ENCODE results near the gene CMKLR1.

The CMKLR1 gene

GRCh38 chr12:108282676-108283075 lies 56.4 kb downstream of the CMKLR1 start:
- H3K27ac ChIP-seq: no peak overlapping the region
- H4K20me1 ChIP-seq (ENCODE audit: insufficient read depth): no peaks in the 10 kb centered on the region
- no peaks in the 10 kb centered on the region for H3K4me1 ChIP-seq (ENCODE audit: low read depth, poor library complexity, severe bottlenecking)
- H3K27me3 ChIP-seq (ENCODE audit: insufficient read depth, low read depth): no peaks in the 10 kb centered on the region
- TF ChIP-seq CTCF (conservative IDR thresholded peaks at IDR 0.05; ENCODE audit: low read depth, low read length): no peak
- no peak overlapping the region for H2AFZ ChIP-seq (ENCODE audit: low read depth)
- H3K36me3 ChIP-seq (ENCODE audit: insufficient read depth): no peaks in the 10 kb centered on the region
- no peak overlapping the region for H3K9ac ChIP-seq
- H3K4me3 ChIP-seq (IDR thresholded peaks at IDR 0.05; ENCODE audit: insufficient read depth, low read depth, low read length): no peak overlapping the region
- H3K79me2 ChIP-seq (ENCODE audit: insufficient read depth, low read depth): no peaks in the 10 kb centered on the region
- H3K4me2 ChIP-seq: no peak overlapping the region

DNA sequence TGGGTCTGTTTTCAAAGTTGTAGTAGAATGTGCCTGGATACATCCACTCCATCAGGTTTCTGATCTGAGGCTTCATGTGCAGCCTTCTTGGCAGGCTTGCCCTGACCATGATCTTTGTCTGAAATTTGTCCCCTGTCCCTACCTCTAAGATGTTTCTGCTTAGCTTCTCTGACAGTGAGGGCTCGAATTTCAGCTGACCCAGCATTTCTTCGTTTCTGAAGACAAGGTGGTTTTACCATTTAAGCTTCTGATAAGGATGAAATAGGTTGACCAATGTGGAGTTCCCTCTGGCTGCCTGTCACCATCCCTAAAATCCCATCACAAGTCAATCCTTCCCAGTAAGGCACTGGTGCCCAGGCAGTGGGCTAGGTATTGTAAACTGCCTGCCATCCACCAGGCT lies 57.0 kb downstream of the CMKLR1 start:
- H3K4me1 ChIP-seq (ENCODE audit: low read depth, poor library complexity, severe bottlenecking): no peaks in the 10 kb centered on the region
- H3K79me2 ChIP-seq (ENCODE audit: insufficient read depth, low read depth): no peaks in the 10 kb centered on the region
- no peak for TF ChIP-seq CTCF (conservative IDR thresholded peaks at IDR 0.05; ENCODE audit: low read depth, low read length)
- H2AFZ ChIP-seq (ENCODE audit: low read depth): no peak overlapping the region
- no peak overlapping the region for H3K9ac ChIP-seq
- H4K20me1 ChIP-seq (ENCODE audit: insufficient read depth): no peaks in the 10 kb centered on the region
- no peak overlapping the region for H3K4me3 ChIP-seq (IDR thresholded peaks at IDR 0.05; ENCODE audit: insufficient read depth, low read depth, low read length)
- H3K27me3 ChIP-seq (ENCODE audit: insufficient read depth, low read depth): no peaks in the 10 kb centered on the region
- no peaks in the 10 kb centered on the region for H3K36me3 ChIP-seq (ENCODE audit: insufficient read depth)
- H3K27ac ChIP-seq: no peak overlapping the region
- no peak overlapping the region for H3K4me2 ChIP-seq

- Histone ChIP-seq H3K4me3 (IDR thresholded peaks at IDR 0.05; ENCODE audit: insufficient read depth, low read depth, low read length) (no peak overlapping the region), H3K79me2 (ENCODE audit: insufficient read depth, low read depth) (no peaks in the 10 kb centered on the region), H3K27me3 (ENCODE audit: insufficient read depth, low read depth) (no peaks in the 10 kb centered on the region), H3K4me2 (no peak overlapping the region), H3K36me3 (ENCODE audit: insufficient read depth) (no peaks in the 10 kb centered on the region), H2AFZ (ENCODE audit: low read depth) (no peak overlapping the region), H3K9ac (no peak overlapping the region), H3K27ac (no peak overlapping the region), H4K20me1 (ENCODE audit: insufficient read depth) (no peaks in the 10 kb centered on the region), H3K4me1 (ENCODE audit: low read depth, poor library complexity, severe bottlenecking) (no peaks in the 10 kb centered on the region)
- no peak for TF ChIP-seq CTCF (conservative IDR thresholded peaks at IDR 0.05; ENCODE audit: low read depth, low read length)
These were observed 61.5 kb downstream of the CMKLR1 start for GRCh38 chr12:108277613-108278012.

DNA sequence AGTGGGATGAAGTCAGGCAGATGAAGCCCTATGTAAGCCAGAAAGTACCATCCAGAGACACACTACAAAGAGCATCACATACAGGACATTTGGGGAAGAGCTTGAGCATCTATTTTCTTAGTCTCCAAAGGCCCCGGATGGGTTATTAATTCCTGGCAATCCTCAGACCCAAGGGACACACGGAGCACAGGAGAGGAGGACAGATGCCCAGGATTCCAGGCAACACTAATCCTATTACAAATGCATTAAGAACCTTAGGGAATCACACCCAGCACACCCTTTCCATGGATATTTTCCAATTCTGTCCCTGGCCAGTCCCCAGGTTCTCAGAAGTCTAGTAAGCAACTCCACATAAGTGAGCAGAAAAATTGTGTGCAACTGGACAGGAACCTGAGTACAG lies 65.9 kb downstream of the CMKLR1 start:
- Histone ChIP-seq H4K20me1 (ENCODE audit: insufficient read depth) (no peaks in the 10 kb centered on the region), H3K27me3 (ENCODE audit: insufficient read depth, low read depth) (no peaks in the 10 kb centered on the region), H3K79me2 (ENCODE audit: insufficient read depth, low read depth) (no peaks in the 10 kb centered on the region), H2AFZ (ENCODE audit: low read depth) (no peak overlapping the region), H3K4me2 (no peak overlapping the region), H3K27ac (no peak overlapping the region), H3K9ac (no peak overlapping the region), H3K36me3 (ENCODE audit: insufficient read depth) (no peaks in the 10 kb centered on the region), H3K4me1 (ENCODE audit: low read depth, poor library complexity, severe bottlenecking) (no peaks in the 10 kb centered on the region), H3K4me3 (IDR thresholded peaks at IDR 0.05; ENCODE audit: insufficient read depth, low read depth, low read length) (no peak overlapping the region)
- TF ChIP-seq CTCF (conservative IDR thresholded peaks at IDR 0.05; ENCODE audit: low read depth, low read length): no peak
